ENCODE data around the gene CDKAL1.

Gene CDKAL1

GRCh38 chr6:20746805-20747558, 212.7 kb downstream of the CDKAL1 start:
- Histone ChIP-seq H3K4me3 (ENCODE audit: low read length) (no peak overlapping the region), H3K4me2 (ENCODE audit: low read depth, low read length) (no peak overlapping the region), H3F3A (ENCODE audit: insufficient read depth, low read length) (0 out of 2 replicates have a peak, but pooled peaks cover 6% of the 10 kb centered on the region), H3K27ac (ENCODE audit: low read length) (no peak overlapping the region), H3K9ac (ENCODE audit: low read length) (no peak overlapping the region), H3K27me3 (replicated peaks; ENCODE audit: insufficient read depth, low read length) (no peaks in the 10 kb centered on the region), H3K4me1 (ENCODE audit: low read length) (peaks cover 13% of the 10 kb centered on the region; the same call in 1 of the 2 replicates), H3K79me2 (ENCODE audit: low read length) (no peaks in the 10 kb centered on the region), H3K36me3 (replicated peaks; ENCODE audit: insufficient read depth, low read length) (no peaks in the 10 kb centered on the region), H3K9me2 (replicated peaks; ENCODE audit: insufficient read depth, low read length) (no peaks in the 10 kb centered on the region), H2AFZ (ENCODE audit: low read length) (no peak overlapping the region), H3K9me3 (replicated peaks; ENCODE audit: insufficient read depth, low read length) (no peaks in the 10 kb centered on the region), H4K20me1 (ENCODE audit: insufficient read depth, low read length) (no peaks in the 10 kb centered on the region)
- TF ChIP-seq CTCF (IDR thresholded peaks at IDR 0.05; ENCODE audit: low read length) = no peak
- TF ChIP-seq EZH2 (optimal IDR thresholded peaks at IDR 0.05; ENCODE audit: low read depth, low read length) = no peak
- no peak for TF ChIP-seq EZH2phosphoT487 (IDR thresholded peaks at IDR 0.05; ENCODE audit: low read length)
- DNase-seq = no peak

DNA sequence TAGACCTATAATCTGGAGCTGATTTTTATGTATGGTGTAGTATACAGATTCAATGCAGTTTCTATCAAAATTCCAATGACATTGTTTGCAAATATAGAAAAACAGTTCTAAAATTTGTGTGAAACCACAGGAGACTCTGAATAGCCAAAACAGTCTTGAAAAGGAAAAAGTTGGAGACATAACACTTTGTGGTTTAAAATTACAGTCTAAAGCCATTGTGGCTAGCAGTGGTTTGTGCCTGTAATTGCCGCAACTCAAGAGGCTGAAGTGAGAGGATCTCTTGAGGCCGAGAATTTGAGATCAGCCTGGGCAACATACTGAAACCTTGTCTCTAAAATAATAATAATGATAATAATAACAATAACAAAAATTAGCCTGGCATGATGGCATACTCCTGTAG, 213.7 kb downstream of the CDKAL1 start:
- H3K9me2 ChIP-seq (replicated peaks; ENCODE audit: insufficient read depth, low read length) = no peaks in the 10 kb centered on the region
- H3K36me3 ChIP-seq (replicated peaks; ENCODE audit: insufficient read depth, low read length) = no peaks in the 10 kb centered on the region
- TF ChIP-seq EZH2phosphoT487 (IDR thresholded peaks at IDR 0.05; ENCODE audit: low read length) = no peak
- TF ChIP-seq EZH2 (optimal IDR thresholded peaks at IDR 0.05; ENCODE audit: low read depth, low read length) = no peak
- TF ChIP-seq CTCF (IDR thresholded peaks at IDR 0.05; ENCODE audit: low read length) = no peak
- no peaks in the 10 kb centered on the region for H3K9me3 ChIP-seq (replicated peaks; ENCODE audit: insufficient read depth, low read length)
- no peak overlapping the region for H3K27ac ChIP-seq (ENCODE audit: low read length)
- 0 out of 2 replicates have a peak, but pooled peaks cover 6% of the 10 kb centered on the region for H3F3A ChIP-seq (ENCODE audit: insufficient read depth, low read length)
- H3K4me3 ChIP-seq (ENCODE audit: low read length) = no peak overlapping the region
- H2AFZ ChIP-seq (ENCODE audit: low read length) = no peak overlapping the region
- DNase-seq = no peak
- peaks cover 13% of the 10 kb centered on the region; the same call in 1 of the 2 replicates for H3K4me1 ChIP-seq (ENCODE audit: low read length)
- H3K27me3 ChIP-seq (replicated peaks; ENCODE audit: insufficient read depth, low read length) = no peaks in the 10 kb centered on the region
- H4K20me1 ChIP-seq (ENCODE audit: insufficient read depth, low read length) = no peaks in the 10 kb centered on the region
- no peak overlapping the region for H3K4me2 ChIP-seq (ENCODE audit: low read depth, low read length)
- H3K79me2 ChIP-seq (ENCODE audit: low read length) = no peaks in the 10 kb centered on the region
- H3K9ac ChIP-seq (ENCODE audit: low read length) = no peak overlapping the region

- no peaks in the 10 kb centered on the region for H3K36me3 ChIP-seq (replicated peaks; ENCODE audit: insufficient read depth, low read length)
- DNase-seq = no peak
- no peaks in the 10 kb centered on the region for H3F3A ChIP-seq (ENCODE audit: insufficient read depth, low read length)
- no peaks in the 10 kb centered on the region for H3K27me3 ChIP-seq (replicated peaks; ENCODE audit: insufficient read depth, low read length)
- H3K4me2 ChIP-seq (ENCODE audit: low read depth, low read length) = no peak overlapping the region
- TF ChIP-seq EZH2 (optimal IDR thresholded peaks at IDR 0.05; ENCODE audit: low read depth, low read length) (no peak), CTCF (IDR thresholded peaks at IDR 0.05; ENCODE audit: low read length) (no peak), EZH2phosphoT487 (IDR thresholded peaks at IDR 0.05; ENCODE audit: low read length) (no peak)
- no peak overlapping the region for H2AFZ ChIP-seq (ENCODE audit: low read length)
- H4K20me1 ChIP-seq (ENCODE audit: insufficient read depth, low read length) = no peaks in the 10 kb centered on the region
- no peaks in the 10 kb centered on the region for H3K9me3 ChIP-seq (replicated peaks; ENCODE audit: insufficient read depth, low read length)
- no peak overlapping the region for H3K9ac ChIP-seq (ENCODE audit: low read length)
- H3K4me1 ChIP-seq (ENCODE audit: low read length) = 0 out of 2 replicates have a peak, but pooled peaks cover under 1% of the 10 kb centered on the region
- H3K9me2 ChIP-seq (replicated peaks; ENCODE audit: insufficient read depth, low read length) = no peaks in the 10 kb centered on the region
- no peak overlapping the region for H3K27ac ChIP-seq (ENCODE audit: low read length)
- H3K79me2 ChIP-seq (ENCODE audit: low read length) = no peaks in the 10 kb centered on the region
- no peak overlapping the region for H3K4me3 ChIP-seq (ENCODE audit: low read length)
Observed at GRCh38 chr6:20751293-20751935, 217.2 kb downstream of the CDKAL1 start.
